Psoas muscle (tissue), 8 donors: ENCODE results near the gene RNF183. TPM values are rescaled to one million over a fixed set of nuclear protein-coding genes. Genes with fewer than 3 reads are reported as not detected.

ENCODE experiments used
- ATAC-seq, 4 donors: fragments of 200-7000 bp; cut with Tn5 transposase; one replicate each; pipeline ENCODE4 v1.9.1; 2020; ENCODE audit warnings: moderate library complexity in 3 of 4, mild to moderate bottlenecking in 2 of 4
- DNase-seq, 2 donors: peaks; one replicate each; pipeline ENCODE4 v3.0.0-alpha.2; 2020
- H3K27ac ChIP-seq: fragments of 200-600 bp; one replicate; pipeline ENCODE4 v1.8.0; 2022
- H3K27me3 ChIP-seq, 3 donors: fragments of 200-600 bp in 1 of 3; one replicate each; pipeline versions ENCODE4 v1.6.1 to v1.8.0; 2013 to 2022; ENCODE audit warnings: low read length in 2 of 3, mild to moderate bottlenecking in 2 of 3, moderate library complexity in 1 of 3; ENCODE audit not compliant: insufficient read depth in 3 of 3
- H3K36me3 ChIP-seq, 2 donors: fragments of 200-600 bp in 1 of 2; one replicate each; pipeline versions ENCODE4 v1.6.1 to v1.8.0; 2013 to 2022; ENCODE audit warnings: low read depth in 1 of 2, mild to moderate bottlenecking in 1 of 2, moderate library complexity in 1 of 2; ENCODE audit not compliant: insufficient read depth in 1 of 2
- H3K4me1 ChIP-seq: fragments of 200-600 bp; one replicate; pipeline ENCODE4 v1.8.0; 2022
- H3K4me3 ChIP-seq: fragments of 200-600 bp; one replicate; pipeline ENCODE4 v1.8.0; 2022; ENCODE audit warnings: mild to moderate bottlenecking
- H3K9me3 ChIP-seq: fragments of 200-600 bp; one replicate; pipeline ENCODE4 v1.8.0; 2022
- CTCF ChIP-seq: fragments of 200-600 bp; IDR thresholded peaks from one replicate; pipeline ENCODE4 v1.8.0; 2022; ENCODE audit warnings: antibody characterized with exemption
- WGBS, 3 donors: extraction: QIAGEN DNeasy Blood & Tissue Kit; methylation state at CpG; one replicate each; pipeline versions ENCODE4 v1.1.6 to v1.1.7; 2013; 5-methylcytosine and 5-hydroxymethylcytosine counted together
- intact Hi-C, 2 donors: fragments of 100-400 bp; cut with DNase I; formaldehyde crosslinking; loops; one replicate each; pipeline versions ENCODE4 v1.11.0 to v1.14.2; 2022
- polyA plus RNA-seq, 3 donors: library from polyadenylated mRNA; stranded (reverse); fragments of 200-250 nt; gene quantifications; one replicate each; pipeline ENCODE4 v1.2.3, GENCODE V29; 2013
- total RNA-seq, 4 donors: library from RNA; stranded (reverse); fragmentation: NEBNext Ultra II Directional in 2 of 4; extraction: Animal tissue kit (Norgen Biotek cat#: 25700) in 2 of 4; gene quantifications; one replicate each; pipeline versions ENCODE4 v1.2.1 to v1.2.4, GENCODE V29; 2021 to 2023
- donor health status: healthy with polysubstance abuse.
- donor health status: DM: no; HTN: no; CAD: no; lungs with moderate emphysema.
- donor health status: Bipolar disorder and iron deficiency.
- donor health status: healthy.
- donor health status: DM: yes; HTN: yes; CAD: no.
- donor health status: DM: no; HTN: no; CAD: no.
- donor health status: DM: no; HTN: no; CAD: no.
- donor health status: DM: yes; HTN: yes; CAD: no.

The RNF183 gene
- total and polyA plus RNA-seq, 7 donors: 0.05 TPM; not detected in 6

- no peaks in the 10 kb centered on the region for H3K27me3 ChIP-seq
- H3K36me3 ChIP-seq: peaks cover 17 to 72% of the 10 kb centered on the region in 2 donors
- no peaks in the 10 kb centered on the region for H3K9me3 ChIP-seq
- no peak overlapping the region for H3K4me3 ChIP-seq
- intact Hi-C loops: no loop called here
- H3K27ac ChIP-seq: no peak overlapping the region
- no peak for DNase-seq
- ATAC-seq: no peak
- H3K4me1 ChIP-seq: peaks cover 10% of the 10 kb centered on the region
- 93 to 95% (median 94%) methylated on average over 2 of the region's 2 CpGs for WGBS, 3 donors
- TF ChIP-seq CTCF: no peak
These were observed 33.8 kb downstream of the RNF183 start for GRCh38 chr9:113269355-113269754.

GRCh38 chr9:113267911-113268566, 35.1 kb downstream of the RNF183 start:
- no peaks in the 10 kb centered on the region for H3K27me3 ChIP-seq
- H3K4me3 ChIP-seq: no peak overlapping the region
- DNase-seq (no peak), ATAC-seq (no peak)
- no peak for TF ChIP-seq CTCF
- WGBS, 3 donors: 87 to 90% (median 88%) methylated on average over 4 of the region's 4 CpGs
- peaks cover 5% of the 10 kb centered on the region for H3K4me1 ChIP-seq
- H3K27ac ChIP-seq: no peak overlapping the region
- H3K9me3 ChIP-seq: no peaks in the 10 kb centered on the region
- peaks cover 14 to 74% of the 10 kb centered on the region in 2 donors for H3K36me3 ChIP-seq
- intact Hi-C loops: no loop called here

GRCh38 chr9:113266174-113266573, 37.0 kb downstream of the RNF183 start:
- H3K4me3 ChIP-seq: no peak overlapping the region
- intact Hi-C loops: no loop called here
- 64 to 72% (median 68%) methylated on average over 3 of the region's 3 CpGs for WGBS, 3 donors
- no peak overlapping the region for H3K27ac ChIP-seq
- peaks cover 13 to 74% of the 10 kb centered on the region in 2 donors for H3K36me3 ChIP-seq
- H3K4me1 ChIP-seq: no peaks in the 10 kb centered on the region
- TF ChIP-seq CTCF: no peak
- no peak for ATAC-seq
- H3K9me3 ChIP-seq: no peaks in the 10 kb centered on the region
- no peak for DNase-seq
- H3K27me3 ChIP-seq: no peaks in the 10 kb centered on the region

- no peaks in the 10 kb centered on the region for H3K9me3 ChIP-seq
- intact Hi-C loops: no loop called here
- DNase-seq (no peak), ATAC-seq (no peak)
- TF ChIP-seq CTCF: no peak
- no peak overlapping the region for H3K4me3 ChIP-seq
- no peak overlapping the region for H3K27ac ChIP-seq
- WGBS, 3 donors: 85 to 100% (median 96%) methylated on average over 1 of the region's 1 CpG
- peaks cover 9 to 75% of the 10 kb centered on the region in 2 donors for H3K36me3 ChIP-seq
- H3K27me3 ChIP-seq: no peaks in the 10 kb centered on the region
- no peaks in the 10 kb centered on the region for H3K4me1 ChIP-seq
These were observed 41.1 kb downstream of the RNF183 start for GRCh38 chr9:113261917-113262671.
